GM23248 (cell line): ENCODE measurements around the gene XBP1. TPM values are rescaled to one million over a fixed set of nuclear protein-coding genes. Genes with fewer than 3 reads are reported as not detected.
"Not testable (repeated sequence)": the region's sequence is repeated elsewhere in the genome, so short reads cannot be mapped to it uniquely, and the experiment has no call there.

Experiments used
- DNase-seq: peaks from one replicate; pipeline ENCODE4 v3.0.0-alpha.2; 2015
- H2AFZ ChIP-seq: fragments of 200-600 bp; sonication (generic); 2 replicates; pipeline ENCODE4 v1.6.1; 2016; ENCODE audit warnings: antibody characterized with exemption
- H3F3A ChIP-seq: fragments of 200-600 bp; sonication (generic); 2 replicates; pipeline ENCODE4 v1.6.1; 2016; ENCODE audit warnings: mild to moderate bottlenecking, antibody characterized with exemption, mixed run types; ENCODE audit not compliant: insufficient read depth
- H3K27ac ChIP-seq: fragments of 200-600 bp; sonication (generic); 2 replicates; pipeline ENCODE4 v1.5.1; 2016; ENCODE audit warnings: mild to moderate bottlenecking
- H3K27me3 ChIP-seq: fragments of 200-600 bp; sonication (generic); replicated peaks from 2 replicates; pipeline ENCODE4 v1.6.1; 2016; ENCODE audit warnings: mild to moderate bottlenecking; ENCODE audit not compliant: insufficient read depth
- H3K36me3 ChIP-seq: fragments of 200-600 bp; sonication (generic); 2 replicates; pipeline ENCODE4 v1.6.1; 2016; ENCODE audit warnings: low read depth, mild to moderate bottlenecking
- H3K4me1 ChIP-seq: fragments of 200-600 bp; sonication (generic); 2 replicates; pipeline ENCODE4 v1.6.1; 2016; ENCODE audit warnings: mild to moderate bottlenecking; ENCODE audit not compliant: insufficient read depth
- H3K4me2 ChIP-seq: fragments of 200-600 bp; sonication (generic); one replicate; pipeline ENCODE4 v1.6.1; 2016; ENCODE audit warnings: mild to moderate bottlenecking; ENCODE audit not compliant: unreplicated experiment
- H3K4me3 ChIP-seq: fragments of 200-600 bp; sonication (generic); 2 replicates; pipeline ENCODE4 v1.5.1; 2016; ENCODE audit warnings: mild to moderate bottlenecking
- H3K79me2 ChIP-seq: fragments of 200-600 bp; sonication (generic); 2 replicates; pipeline ENCODE4 v1.6.1; 2016; ENCODE audit warnings: mild to moderate bottlenecking; ENCODE audit not compliant: insufficient read depth
- H3K9ac ChIP-seq: fragments of 200-600 bp; sonication (generic); 2 replicates; pipeline ENCODE4 v1.6.1; 2016; ENCODE audit warnings: mild to moderate bottlenecking
- H3K9me2 ChIP-seq: fragments of 200-600 bp; sonication (generic); 2 replicates; pipeline ENCODE4 v1.6.1; 2016; ENCODE audit warnings: mixed run types, mild to moderate bottlenecking, moderate library complexity; ENCODE audit not compliant: insufficient read depth
- H3K9me3 ChIP-seq: fragments of 200-600 bp; sonication (generic); one replicate; pipeline ENCODE4 v1.6.1; 2017; ENCODE audit warnings: low read depth
- H4K20me1 ChIP-seq: fragments of 200-600 bp; sonication (generic); 2 replicates; pipeline ENCODE4 v1.6.0; 2016; ENCODE audit not compliant: insufficient read depth
- EZH2 ChIP-seq: fragments of 200-600 bp; sonication (generic); IDR thresholded peaks from 2 replicates; pipeline ENCODE4 v1.6.1; 2018; ENCODE audit warnings: antibody characterized with exemption, mild to moderate bottlenecking; ENCODE audit not compliant: insufficient read depth, poor library complexity, severe bottlenecking
- EZH2phosphoT487 ChIP-seq: fragments of 200-600 bp; sonication (generic); IDR thresholded peaks from 2 replicates; pipeline ENCODE4 v1.6.1; 2018; ENCODE audit warnings: antibody characterized with exemption, moderate library complexity, mild to moderate bottlenecking, low read depth; ENCODE audit not compliant: insufficient read depth
- WGBS, 2 experiments: methylation state at CpG; one replicate each; pipeline ENCODE4 v1.1.6; 2015 to 2017; ENCODE audit warnings: low lambda C conversion rate in 2 of 2, low coverage in 1 of 2; ENCODE audit errors: missing lambda C conversion rate in 2 of 2; 5-methylcytosine and 5-hydroxymethylcytosine counted together
- in situ Hi-C: fragments of 300-500 bp; cut with MboI; formaldehyde crosslinking; loops from 2 replicates; pipeline ENCODE4 v1.15.0; 2020
- polyA plus RNA-seq: library from polyadenylated mRNA; unstranded; fragments of >200 nt; fragmentation: Nextera tagmentation; extraction: Ambion mirVana; gene quantifications from 2 replicates; pipeline ENCODE4 v1.2.1, GENCODE V29; 2016
- total RNA-seq: library from RNA; depleted of rRNA; stranded (reverse); fragments of >200 nt; shearing (Covaris generic); gene quantifications from 2 replicates; pipeline ENCODE4 v1.2.3, GENCODE V29; 2014

XBP1 gene
- total and polyA plus RNA-seq, 2 experiments from 2014 or later = 256 to 324 TPM

- in situ Hi-C loops = no loop called here
- H3K4me3 ChIP-seq = no peak overlapping the region
- no peak overlapping the region for H3K27ac ChIP-seq
- no peaks in the 10 kb centered on the region for H3K36me3 ChIP-seq
- H3K9me3 ChIP-seq = no peaks in the 10 kb centered on the region
- no peak for DNase-seq
- no peaks in the 10 kb centered on the region for H4K20me1 ChIP-seq
- no peak overlapping the region for H2AFZ ChIP-seq
- no peaks in the 10 kb centered on the region for H3K27me3 ChIP-seq
- no peaks in the 10 kb centered on the region for H3K4me1 ChIP-seq
- peaks cover 8% of the 10 kb centered on the region for H3F3A ChIP-seq
- no peak overlapping the region for H3K9ac ChIP-seq
- H3K4me2 ChIP-seq = no peak overlapping the region
- H3K9me2 ChIP-seq = no peaks in the 10 kb centered on the region
- peaks cover 3% of the 10 kb centered on the region; the same call in 1 of the 2 replicates for H3K79me2 ChIP-seq
- WGBS, 2 experiments = 71 to 77% methylated on average over 6 of the region's 6 CpGs
- no peak for TF ChIP-seq EZH2phosphoT487
- no peak for TF ChIP-seq EZH2
Measured at GRCh38 chr22:28768701-28769393, 31.5 kb downstream of the XBP1 start.

- no peak overlapping the region for H2AFZ ChIP-seq
- no peaks in the 10 kb centered on the region for H3K9me2 ChIP-seq
- H3K27ac ChIP-seq = no peak overlapping the region
- WGBS, 2 experiments = 79 to 81% methylated on average over 3 of the region's 3 CpGs
- no peaks in the 10 kb centered on the region for H3K27me3 ChIP-seq
- no peak overlapping the region for H3K4me2 ChIP-seq
- no peaks in the 10 kb centered on the region for H3K36me3 ChIP-seq
- H3K4me1 ChIP-seq = no peaks in the 10 kb centered on the region
- no peaks in the 10 kb centered on the region for H3K79me2 ChIP-seq
- no peaks in the 10 kb centered on the region for H3K9me3 ChIP-seq
- no peaks in the 10 kb centered on the region for H3F3A ChIP-seq
- DNase-seq = no peak
- H3K9ac ChIP-seq = no peak overlapping the region
- H3K4me3 ChIP-seq = no peak overlapping the region
- no peak for TF ChIP-seq EZH2
- in situ Hi-C loops = no loop called here
- no peaks in the 10 kb centered on the region for H4K20me1 ChIP-seq
Measured at GRCh38 chr22:28766628-28767027, 33.7 kb downstream of the XBP1 start.

- H3K4me2 ChIP-seq, H3K9me2 ChIP-seq, H3F3A ChIP-seq, H3K36me3 ChIP-seq, H3K79me2 ChIP-seq, H3K4me1 ChIP-seq, H4K20me1 ChIP-seq, H3K27ac ChIP-seq, DNase-seq, H3K9ac ChIP-seq, H3K27me3 ChIP-seq, H3K9me3 ChIP-seq, H3K4me3 ChIP-seq, in situ Hi-C loops, H2AFZ ChIP-seq: not testable (repeated sequence)
- whole genome bisulfite sequencing, 2 experiments = 61 to 69% methylated on average over 4 of the region's 4 CpGs
Measured at GRCh38 chr22:28762000-28762399, 38.4 kb downstream of the XBP1 start.

- no peak overlapping the region for H3K4me2 ChIP-seq
- no peaks in the 10 kb centered on the region for H3F3A ChIP-seq
- no peak overlapping the region for H3K9ac ChIP-seq
- H3K27me3 ChIP-seq = no peaks in the 10 kb centered on the region
- H3K9me2 ChIP-seq = no peaks in the 10 kb centered on the region
- H3K4me1 ChIP-seq = no peaks in the 10 kb centered on the region
- no peak overlapping the region for H2AFZ ChIP-seq
- H3K4me3 ChIP-seq = no peak overlapping the region
- no peaks in the 10 kb centered on the region for H3K36me3 ChIP-seq
- H3K9me3 ChIP-seq = no peaks in the 10 kb centered on the region
- TF ChIP-seq EZH2 = no peak
- H3K27ac ChIP-seq = no peak overlapping the region
- WGBS, 2 experiments = 90 to 93% methylated on average over 10 of the region's 10 CpGs
- no peak for DNase-seq
- H3K79me2 ChIP-seq = no peaks in the 10 kb centered on the region
- H4K20me1 ChIP-seq = no peaks in the 10 kb centered on the region
- in situ Hi-C loops = no loop called here
Measured at GRCh38 chr22:28761449-28761755, 39.0 kb downstream of the XBP1 start.

- TF ChIP-seq EZH2phosphoT487 (no peak), EZH2 (no peak)
- in situ Hi-C loops = no loop called here
Measured at GRCh38 chr22:28759861-28760560, 40.4 kb downstream of the XBP1 start.

GRCh38 chr22:28754512-28754911 lies 45.9 kb downstream of the XBP1 start:
- H3K9me2 ChIP-seq, H3K9me3 ChIP-seq, H3K4me2 ChIP-seq, H3K36me3 ChIP-seq, H3K27me3 ChIP-seq, H3K9ac ChIP-seq, H2AFZ ChIP-seq, H3K79me2 ChIP-seq, H3K27ac ChIP-seq, H4K20me1 ChIP-seq, DNase-seq, H3K4me3 ChIP-seq, in situ Hi-C loops: not testable (repeated sequence)
- peaks cover 13% of the 10 kb centered on the region; the same call in 1 of the 2 replicates for H3K4me1 ChIP-seq
- WGBS, 2 experiments = 97 to 100% methylated on average over 3 of the region's 3 CpGs
- peaks cover 11% of the 10 kb centered on the region for H3F3A ChIP-seq

More at GRCh38 chr22:28759861-28760560, 40.4 kb downstream of the XBP1 start:
- no peak overlapping the region for H3K27ac ChIP-seq
- no peaks in the 10 kb centered on the region for H4K20me1 ChIP-seq
- no peaks in the 10 kb centered on the region for H3K9me3 ChIP-seq
- no peaks in the 10 kb centered on the region for H3K27me3 ChIP-seq
- no peaks in the 10 kb centered on the region for H3F3A ChIP-seq
- no peak overlapping the region for H3K4me3 ChIP-seq
- H3K4me1 ChIP-seq = no peaks in the 10 kb centered on the region
- H3K36me3 ChIP-seq = no peaks in the 10 kb centered on the region
- DNase-seq = no peak
- H3K79me2 ChIP-seq = no peaks in the 10 kb centered on the region
- no peaks in the 10 kb centered on the region for H3K9me2 ChIP-seq
- no peak overlapping the region for H3K4me2 ChIP-seq
- 68 to 70% methylated on average over 3 of the region's 3 CpGs for WGBS, 2 experiments
- H3K9ac ChIP-seq = no peak overlapping the region
- no peak overlapping the region for H2AFZ ChIP-seq
